NCI-H748 (cell line): ENCODE measurements around the gene CLDN20.
"Not testable (repeated sequence)": the region's sequence is repeated elsewhere in the genome, so short reads cannot be mapped to it uniquely, and the experiment has no call there.

Experiments used
- DNase-seq: peaks from one replicate; lab custom pipeline; 2025; ENCODE audit not compliant: unreplicated experiment; lab: John Stamatoyannopoulos, UW

CLDN20 gene

GRCh38 chr6:155310596-155310995 lies 46.8 kb downstream of the CLDN20 start:
- DNase-seq, result no peak

GRCh38 chr6:155311086-155311485 lies 47.3 kb downstream of the CLDN20 start:
- DNase-seq, result peak; percentile 11

GRCh38 chr6:155311583-155311982 lies 47.8 kb downstream of the CLDN20 start:
- DNase-seq, result no peak

GRCh38 chr6:155312950-155313349 lies 49.1 kb downstream of the CLDN20 start:
- not testable (repeated sequence) for DNase-seq

- peak; percentile 56 for DNase-seq
Measured at GRCh38 chr6:155313602-155314091, 49.8 kb downstream of the CLDN20 start.

GRCh38 chr6:155314092-155314772 lies 50.4 kb downstream of the CLDN20 start, which contains the start of gene TFB1M:
Gene TFB1M, minus strand, starts transcription at chr6:155314484. Its CDS starts 56 bp downstream, at chr6:155314428.
- peak; percentile 99 for DNase-seq

GRCh38 chr6:155314773-155315515 lies 51.1 kb downstream of the CLDN20 start:
- DNase-seq, result peak; percentile 94

GRCh38 chr6:155315516-155315871 lies 51.7 kb downstream of the CLDN20 start:
- no peak for DNase-seq

- no peak for DNase-seq
Measured at GRCh38 chr6:155316419-155316818, 52.6 kb downstream of the CLDN20 start.

- no peak for DNase-seq
Measured at GRCh38 chr6:155317186-155317585, 53.4 kb downstream of the CLDN20 start.

- DNase-seq, result no peak
Measured at GRCh38 chr6:155319902-155320301, 56.1 kb downstream of the CLDN20 start.

- DNase-seq, result no peak
Measured at GRCh38 chr6:155324172-155324571, 60.4 kb downstream of the CLDN20 start.

GRCh38 chr6:155324993-155325392 lies 61.2 kb downstream of the CLDN20 start:
- DNase-seq, result no peak

GRCh38 chr6:155325700-155326516 lies 62.1 kb downstream of the CLDN20 start:
- peak; percentile 71 for DNase-seq
